Measurements from ENCODE around the gene VASH2. TPM values are rescaled to one million over a fixed set of nuclear protein-coding genes. Genes with fewer than 3 reads are reported as not detected.
A peak's percentile ranks its signal among the peaks of the same experiment; 100 is the strongest.
"Not testable (repeated sequence)": the region's sequence is repeated elsewhere in the genome, so short reads cannot be mapped to it uniquely, and the experiment has no call there.

Gene VASH2
- total RNA-seq (1 to 10 TPM in 5 of 7 donors, under 1 TPM in 2; 0.43 to 2.6 (median 1.2) TPM), polyA plus RNA-seq (under 1 TPM; 0.33 to 0.52 (median 0.35) TPM)
- long read RNA-seq, donor 1 = 0 reads
- long read RNA-seq, donor 2 = 0 reads

DNA sequence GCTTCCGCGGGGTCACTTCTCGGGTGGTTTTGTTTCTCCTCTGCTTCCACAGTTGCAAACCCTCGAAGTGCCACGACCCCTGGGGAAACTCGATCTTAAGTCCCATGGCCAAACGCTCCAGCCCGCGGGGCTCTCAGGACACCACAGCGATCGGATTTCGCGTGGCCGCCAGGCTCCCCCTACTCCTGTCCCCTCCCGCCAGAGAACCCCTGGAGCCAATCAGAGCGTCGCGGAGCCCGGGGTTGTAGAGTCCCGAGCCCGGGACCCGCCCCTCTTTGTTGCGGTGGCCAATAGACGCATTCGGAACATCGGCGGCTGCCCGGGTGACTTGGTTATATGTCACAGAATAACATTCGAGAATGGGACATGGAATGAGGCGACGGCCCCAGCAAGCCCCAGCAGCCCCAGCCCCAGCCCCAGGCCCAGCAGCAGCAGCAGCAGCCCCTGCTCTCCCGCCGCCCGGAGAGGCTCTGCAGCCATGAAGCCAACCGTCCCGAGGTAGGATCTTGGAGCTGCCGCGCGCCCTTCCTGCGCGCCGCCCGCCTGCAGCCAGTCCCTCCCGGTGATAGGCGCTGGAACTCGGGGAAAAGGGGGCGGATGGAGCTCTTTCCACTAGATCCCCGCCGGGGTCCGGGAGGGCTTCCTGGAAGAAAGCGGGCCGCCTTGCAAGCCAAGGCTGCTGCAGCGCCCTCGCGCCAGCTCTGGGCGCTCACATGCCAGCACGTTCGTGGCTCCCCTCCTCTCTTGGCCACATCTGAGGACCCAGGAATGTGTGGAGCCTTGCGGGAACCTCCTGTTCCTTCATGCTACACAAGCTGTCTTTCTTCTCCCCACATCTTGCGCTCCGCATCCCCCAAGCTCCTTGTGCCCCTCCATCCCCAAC is at the start of gene VASH2:
Gene VASH2, plus strand, starts transcription at position 299 of the 883 bp plus-strand sequence. CDS start 1,002 bp downstream, outside the sequence.
- TF ChIP-seq POLR2AphosphoS5 (IDR thresholded peaks at IDR 0.05) = peak in 1 of 3 donors; percentile 34
- no peak for TF ChIP-seq POLR2A (IDR thresholded peaks at IDR 0.05)
- peaks cover 0 to 45% (median 20%) of the 10 kb centered on the region in 6 donors for H3K4me1 ChIP-seq
- H3K9me3 ChIP-seq = peaks cover 0 to 6% (median 0%) of the 10 kb centered on the region in 8 donors
- peaks cover 0 to 44% (median 13%) of the 10 kb centered on the region in 7 donors for H3K27me3 ChIP-seq (replicated peaks in 1 of 7)
- WGBS, 5 donors = 1 to 2% (median 1%) methylated on average over 43 to 61 of the region's 61 CpGs
- H3K4me3 ChIP-seq = peak within 1 kb of the TSS; percentile 32 to 81 (median 56)
- peak; percentile 91 for DNase-seq
- no peaks in the 10 kb centered on the region for H3K36me3 ChIP-seq
- intact Hi-C loops (cut with DNase I; ENCODE audit: low total_unique reads) = no loop called here
- peak within 1 kb of the TSS in 1 of 8 donors; percentile 26 for H3K27ac ChIP-seq

DNA sequence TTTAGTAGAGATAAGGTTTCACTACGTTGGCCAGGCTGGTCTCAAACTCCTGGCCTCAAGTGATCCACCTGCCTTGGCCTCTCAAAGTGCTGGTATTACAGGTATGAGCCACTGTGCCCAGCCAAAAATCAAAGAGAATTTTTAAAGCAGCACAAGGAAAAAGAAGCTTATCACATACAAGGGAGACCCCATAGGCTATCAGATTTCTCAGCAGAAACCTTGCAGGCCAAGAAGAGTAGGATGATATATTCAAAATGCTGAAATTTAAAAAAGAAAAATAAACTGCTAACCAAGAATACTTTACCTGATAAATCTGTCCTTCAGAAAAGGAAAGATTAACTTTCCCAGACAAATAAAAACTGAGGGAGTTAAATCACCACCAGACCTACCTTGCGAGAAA is 49.1 kb upstream of the VASH2 start:
- H3K4me1 ChIP-seq = no peaks in the 10 kb centered on the region
- TF ChIP-seq, protein P1, sequence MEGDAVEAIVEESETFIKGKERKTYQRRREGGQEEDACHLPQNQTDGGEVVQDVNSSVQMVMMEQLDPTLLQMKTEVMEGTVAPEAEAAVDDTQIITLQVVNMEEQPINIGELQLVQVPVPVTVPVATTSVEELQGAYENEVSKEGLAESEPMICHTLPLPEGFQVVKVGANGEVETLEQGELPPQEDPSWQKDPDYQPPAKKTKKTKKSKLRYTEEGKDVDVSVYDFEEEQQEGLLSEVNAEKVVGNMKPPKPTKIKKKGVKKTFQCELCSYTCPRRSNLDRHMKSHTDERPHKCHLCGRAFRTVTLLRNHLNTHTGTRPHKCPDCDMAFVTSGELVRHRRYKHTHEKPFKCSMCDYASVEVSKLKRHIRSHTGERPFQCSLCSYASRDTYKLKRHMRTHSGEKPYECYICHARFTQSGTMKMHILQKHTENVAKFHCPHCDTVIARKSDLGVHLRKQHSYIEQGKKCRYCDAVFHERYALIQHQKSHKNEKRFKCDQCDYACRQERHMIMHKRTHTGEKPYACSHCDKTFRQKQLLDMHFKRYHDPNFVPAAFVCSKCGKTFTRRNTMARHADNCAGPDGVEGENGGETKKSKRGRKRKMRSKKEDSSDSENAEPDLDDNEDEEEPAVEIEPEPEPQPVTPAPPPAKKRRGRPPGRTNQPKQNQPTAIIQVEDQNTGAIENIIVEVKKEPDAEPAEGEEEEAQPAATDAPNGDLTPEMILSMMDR (IDR thresholded peaks at IDR 0.05 in 8 of 11, conservative IDR thresholded peaks at IDR 0.05 in 3 of 11) = no peak
- no peak for TF ChIP-seq POLR2AphosphoS5 (IDR thresholded peaks at IDR 0.05)
- TF ChIP-seq POLR2A (IDR thresholded peaks at IDR 0.05) = no peak
- H3K27me3 ChIP-seq (replicated peaks in 1 of 7) = no peaks in the 10 kb centered on the region
- no peak for DNase-seq
- peaks cover 0 to 55% (median 37%) of the 10 kb centered on the region in 8 donors for H3K9me3 ChIP-seq
- H3K27ac ChIP-seq = no peak overlapping the region
- no peak overlapping the region for H3K4me3 ChIP-seq
- intact Hi-C loops (cut with DNase I; ENCODE audit: low total_unique reads) = no loop called here
- peaks cover 0 to 40% (median 23%) of the 10 kb centered on the region in 6 donors for H3K36me3 ChIP-seq
- 74 to 100% (median 96%) methylated on average over 2 of the region's 2 CpGs for WGBS, 5 donors

DNA sequence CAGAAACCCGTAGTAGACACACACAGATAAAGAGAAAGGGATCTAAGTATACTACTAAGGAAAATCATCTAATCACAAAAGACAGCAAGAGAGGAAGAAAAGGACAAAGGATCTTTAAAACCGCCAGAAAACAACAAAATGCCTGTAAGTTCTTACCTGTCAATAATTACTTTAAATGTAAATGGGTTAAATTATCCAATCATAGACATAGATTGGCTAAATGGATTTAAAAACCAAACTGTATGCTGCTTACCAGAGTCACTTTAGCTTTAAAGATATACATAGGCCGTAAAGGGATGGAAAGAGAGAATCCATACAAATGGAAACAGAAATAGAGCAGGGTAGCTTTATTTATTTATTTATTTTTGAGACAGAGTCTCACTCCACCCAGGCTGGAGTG is 48.3 kb upstream of the VASH2 start:
- intact Hi-C loops (cut with DNase I; ENCODE audit: low total_unique reads) = no loop called here
- peaks cover 0 to 55% (median 37%) of the 10 kb centered on the region in 8 donors for H3K9me3 ChIP-seq
- H3K4me3 ChIP-seq = no peak overlapping the region
- H3K27me3 ChIP-seq (replicated peaks in 1 of 7) = no peaks in the 10 kb centered on the region
- peaks cover 0 to 33% (median 19%) of the 10 kb centered on the region in 6 donors for H3K36me3 ChIP-seq
- no peak for DNase-seq
- no peak for TF ChIP-seq POLR2A (IDR thresholded peaks at IDR 0.05)
- TF ChIP-seq POLR2AphosphoS5 (IDR thresholded peaks at IDR 0.05) = no peak
- TF ChIP-seq, protein P1 (IDR thresholded peaks at IDR 0.05 in 8 of 11, conservative IDR thresholded peaks at IDR 0.05 in 3 of 11) = no peak
- no peak overlapping the region for H3K27ac ChIP-seq
- 79 to 98% (median 95%) methylated on average over 3 of the region's 3 CpGs for WGBS, 5 donors
- H3K4me1 ChIP-seq = no peaks in the 10 kb centered on the region

DNA sequence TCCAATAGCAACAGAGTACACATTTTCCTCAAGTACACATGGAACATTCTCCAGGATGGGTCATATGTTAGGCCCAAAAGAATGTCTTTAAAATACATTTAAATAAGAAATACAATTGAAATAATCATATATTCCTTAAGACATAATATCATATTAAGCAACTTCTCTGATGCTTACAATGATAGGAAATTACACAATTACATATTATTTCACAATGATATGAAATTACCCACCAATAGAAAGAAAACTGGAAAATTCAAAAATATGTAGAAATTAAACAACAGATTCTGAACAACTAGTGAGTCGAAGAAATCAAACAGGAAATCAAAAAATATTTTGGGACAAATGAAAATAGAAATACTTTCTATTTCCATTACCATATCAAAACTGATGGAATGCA is 46.7 kb upstream of the VASH2 start:
- Histone ChIP-seq H3K27ac (no peak overlapping the region), H3K9me3 (peaks cover 0 to 55% (median 37%) of the 10 kb centered on the region in 8 donors), H3K36me3 (peaks cover 0 to 17% (median 12%) of the 10 kb centered on the region in 6 donors), H3K27me3 (replicated peaks in 1 of 7) (no peaks in the 10 kb centered on the region), H3K4me3 (no peak overlapping the region), H3K4me1 (no peaks in the 10 kb centered on the region)
- whole genome bisulfite sequencing, 5 donors = 62 to 83% (median 82%) methylated on average over 1 of the region's 1 CpG
- intact Hi-C loops (cut with DNase I; ENCODE audit: low total_unique reads) = no loop called here
- no peak for DNase-seq
- TF ChIP-seq, protein P1 (IDR thresholded peaks at IDR 0.05 in 8 of 11, conservative IDR thresholded peaks at IDR 0.05 in 3 of 11) = no peak
- TF ChIP-seq POLR2AphosphoS5 (IDR thresholded peaks at IDR 0.05) (no peak), POLR2A (IDR thresholded peaks at IDR 0.05) (no peak)

DNA sequence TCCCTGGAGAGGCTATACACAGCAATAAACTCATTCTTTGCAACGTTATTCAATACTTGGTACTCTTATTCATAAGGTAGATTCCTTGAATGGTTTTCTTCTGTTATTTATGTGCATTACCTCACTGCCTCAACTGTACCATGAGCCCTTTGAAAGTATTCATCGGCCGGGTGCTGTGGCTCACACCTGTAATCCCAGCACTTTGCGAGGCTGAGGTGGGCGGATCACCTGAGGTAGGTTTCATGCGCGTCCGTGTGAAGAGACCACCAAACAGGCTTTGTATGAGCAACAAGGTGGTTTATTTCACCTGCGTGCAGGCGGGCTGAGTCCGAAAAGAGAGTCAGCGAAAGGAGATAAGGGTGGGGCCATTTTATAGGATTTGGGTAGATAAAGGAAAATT is 42.3 kb upstream of the VASH2 start:
- H3K4me3 ChIP-seq; intact Hi-C loops (cut with DNase I; ENCODE audit: low total_unique reads); DNase-seq; H3K27me3 ChIP-seq (replicated peaks in 1 of 7); H3K27ac ChIP-seq; H3K4me1 ChIP-seq; H3K36me3 ChIP-seq: not testable (repeated sequence)
- peaks cover 0 to 16% (median 2%) of the 10 kb centered on the region in 8 donors for H3K9me3 ChIP-seq
- WGBS, 5 donors = 82 to 92% (median 86%) methylated on average over 12 of the region's 12 CpGs

Data from spleen (tissue), 13 donors.